Panc1 (cell line): ENCODE results near the gene TMEM259. TPM values are rescaled to one million over a fixed set of nuclear protein-coding genes. Genes with fewer than 3 reads are reported as not detected.

Source experiments
- ATAC-seq: fragments of 200-7000 bp; cut with Tn5 transposase; 2 replicates; pipeline ENCODE4 v1.9.1; 2020; ENCODE audit warnings: mild to moderate bottlenecking, moderate library complexity
- BruUV-seq: library from RNA; stranded (reverse); fragments of 400-500 nt; replicated peaks from 2 replicates; lab custom pipeline; 2021; lab: Mats Ljungman, UMichigan
- CTCF ChIA-PET: fragments of 300-600 bp; sonication (Branson Sonifier 250); formaldehyde crosslinking; loops from one replicate; lab custom pipeline; 2022; ENCODE audit warnings: antibody characterized with exemption; lab: Charles Lee
- POLR2A ChIA-PET: fragments of 300-600 bp; sonication (Branson Sonifier 250); formaldehyde crosslinking; loops from one replicate; lab custom pipeline; 2022; ENCODE audit warnings: antibody characterized with exemption; lab: Charles Lee
- DNase-seq: peaks from one replicate; pipeline ENCODE4 v3.0.0-alpha.2; 2010; ENCODE audit warnings: low read depth, low spot score
- H3K27ac ChIP-seq: 2 replicates; pipeline ENCODE4 v1.5.1; 2011; ENCODE audit warnings: mild to moderate bottlenecking, low read length, inconsistent platforms
- H3K27me3 ChIP-seq: fragments of 200-500 bp; sonication (Bioruptor generic); 2 replicates; pipeline ENCODE4 v1.6.0; 2014; ENCODE audit warnings: low read length, inconsistent platforms; ENCODE audit not compliant: control insufficient read depth, insufficient read depth
- H3K36me3 ChIP-seq: fragments of 200-500 bp; sonication (Bioruptor generic); 2 replicates; pipeline ENCODE4 v1.5.1; 2014; ENCODE audit warnings: inconsistent platforms, mild to moderate bottlenecking, low read length, moderate library complexity; ENCODE audit not compliant: control insufficient read depth, insufficient read depth
- H3K4me1 ChIP-seq: 2 replicates; pipeline ENCODE4 v1.5.1; 2011; ENCODE audit warnings: inconsistent platforms, mild to moderate bottlenecking, low read length, moderate library complexity; ENCODE audit not compliant: control insufficient read depth, insufficient read depth
- H3K4me3 ChIP-seq, 2 experiments: 2 replicates each; pipeline ENCODE4 v1.5.1; 2011 to 2012; ENCODE audit warnings: low read depth in 2 of 2, low read length in 2 of 2, mild to moderate bottlenecking in 2 of 2, inconsistent platforms in 1 of 2, moderate library complexity in 1 of 2
- H3K9me3 ChIP-seq: fragments of 200-500 bp; sonication (Bioruptor generic); 2 replicates; pipeline ENCODE4 v1.5.1; 2014; ENCODE audit warnings: low read depth, mild to moderate bottlenecking, inconsistent platforms, low read length, moderate library complexity; ENCODE audit not compliant: control insufficient read depth, insufficient read depth
- CTCF ChIP-seq: fragments of 450-650 bp; IDR thresholded peaks from 2 replicates; pipeline ENCODE4 v1.5.1; 2017; ENCODE audit warnings: mild to moderate bottlenecking
- POLR2AphosphoS5 ChIP-seq: IDR thresholded peaks from 2 replicates; pipeline ENCODE4 v1.6.1; 2012; ENCODE audit warnings: mild to moderate bottlenecking, low read depth, low read length, moderate library complexity
- REST ChIP-seq, 2 experiments: IDR thresholded peaks; 2 replicates each; pipeline ENCODE4 v1.6.1; 2011 to 2012; ENCODE audit warnings: low read depth in 2 of 2, control low read depth in 1 of 2, low read length in 1 of 2, mild to moderate bottlenecking in 1 of 2, moderate library complexity in 1 of 2; ENCODE audit not compliant: insufficient read depth in 1 of 2
- SIN3A ChIP-seq: IDR thresholded peaks from 2 replicates; pipeline ENCODE4 v1.6.1; 2012; ENCODE audit warnings: low read depth, mild to moderate bottlenecking, low read length, moderate library complexity, borderline replicate concordance; ENCODE audit not compliant: insufficient read depth
- TCF7L2 ChIP-seq: IDR thresholded peaks from 2 replicates; pipeline ENCODE4 v1.6.1; 2011; ENCODE audit warnings: mild to moderate bottlenecking, low read depth, low read length, inconsistent platforms
- in situ Hi-C: cut with HindIII; loops from 2 replicates; pipeline ENCODE4 v1.10.0; 2016; ENCODE audit warnings: low sequenced_read_pairs, low pct_unique_long_range_greater_than_20kb
- intact Hi-C: fragments of 100-400 bp; cut with micrococcal nuclease; formaldehyde crosslinking; loops from one replicate; pipeline ENCODE4 v1.10.0; 2022; ENCODE audit not compliant: unreplicated experiment
- total RNA-seq: library from RNA; stranded (reverse); gene quantifications from one replicate; pipeline ENCODE4 v1.2.1, GENCODE V29; 2021; ENCODE audit not compliant: unreplicated experiment

TMEM259 gene
- total RNA-seq, 1 experiment from 2014 or later: 193 TPM

- in situ Hi-C loops: no loop called here
- TF ChIP-seq POLR2AphosphoS5 (no peak), REST (IDR thresholded peaks at IDR 0.05; ENCODE audit: insufficient read depth in 1 of 2, low read depth in 2 of 2, low read length in 1 of 2) (no peak), TCF7L2 (no peak), CTCF (no peak), SIN3A (no peak)
- H3K27me3 ChIP-seq: no peaks in the 10 kb centered on the region
- H3K9me3 ChIP-seq: no peaks in the 10 kb centered on the region
- intact Hi-C loops: no loop called here
- no peaks in the 10 kb centered on the region for H3K4me1 ChIP-seq
- H3K27ac ChIP-seq: no peak overlapping the region
- DNase-seq: no peak
- ChIA-PET CTCF (interaction anchor here (0.6 kb wide), 2 partner anchors 10 to 35 kb away, joined by 3 read pairs; no protein-coding TSS in a partner anchor), POLR2A (no interaction called here)
- ATAC-seq: no peak
- BruUV-seq: no TSS peak
- H3K4me3 ChIP-seq: no peak overlapping the region
- H3K36me3 ChIP-seq: peaks cover 3% of the 10 kb centered on the region; the same call in 1 of the 2 replicates
Observed at GRCh38 chr19:966485-967088, 54.3 kb downstream of the TMEM259 start.

GRCh38 chr19:964761-965694 lies 55.9 kb downstream of the TMEM259 start:
- no peak overlapping the region for H3K4me3 ChIP-seq
- no peak overlapping the region for H3K27ac ChIP-seq
- intact Hi-C loops (no loop called here), in situ Hi-C loops (no loop called here)
- ChIA-PET POLR2A (no interaction called here), CTCF (interaction anchor here (0.6 kb wide), 1 partner anchor 70 kb away, joined by 4 read pairs; no protein-coding TSS in a partner anchor)
- DNase-seq: no peak
- no peak for ATAC-seq
- H3K4me1 ChIP-seq: no peaks in the 10 kb centered on the region
- BruUV-seq: no TSS peak
- no peaks in the 10 kb centered on the region for H3K9me3 ChIP-seq
- H3K27me3 ChIP-seq: no peaks in the 10 kb centered on the region
- TF ChIP-seq TCF7L2: no peak
- TF ChIP-seq POLR2AphosphoS5: no peak
- no peak for TF ChIP-seq CTCF
- TF ChIP-seq SIN3A: no peak
- TF ChIP-seq REST (IDR thresholded peaks at IDR 0.05; ENCODE audit: insufficient read depth in 1 of 2, low read depth in 2 of 2, low read length in 1 of 2): no peak
- no peaks in the 10 kb centered on the region for H3K36me3 ChIP-seq
